SKM-1 treated with dmso at 0.1 percent for 144 hours (cell line): ENCODE measurements around the gene VPS41.
"Not testable (repeated sequence)": the region's sequence is repeated elsewhere in the genome, so short reads cannot be mapped to it uniquely, and the experiment has no call there.

Experiments
- DNase-seq: peaks from one replicate; lab custom pipeline; 2025; ENCODE audit not compliant: unreplicated experiment; lab: John Stamatoyannopoulos, UW

VPS41 gene

DNA sequence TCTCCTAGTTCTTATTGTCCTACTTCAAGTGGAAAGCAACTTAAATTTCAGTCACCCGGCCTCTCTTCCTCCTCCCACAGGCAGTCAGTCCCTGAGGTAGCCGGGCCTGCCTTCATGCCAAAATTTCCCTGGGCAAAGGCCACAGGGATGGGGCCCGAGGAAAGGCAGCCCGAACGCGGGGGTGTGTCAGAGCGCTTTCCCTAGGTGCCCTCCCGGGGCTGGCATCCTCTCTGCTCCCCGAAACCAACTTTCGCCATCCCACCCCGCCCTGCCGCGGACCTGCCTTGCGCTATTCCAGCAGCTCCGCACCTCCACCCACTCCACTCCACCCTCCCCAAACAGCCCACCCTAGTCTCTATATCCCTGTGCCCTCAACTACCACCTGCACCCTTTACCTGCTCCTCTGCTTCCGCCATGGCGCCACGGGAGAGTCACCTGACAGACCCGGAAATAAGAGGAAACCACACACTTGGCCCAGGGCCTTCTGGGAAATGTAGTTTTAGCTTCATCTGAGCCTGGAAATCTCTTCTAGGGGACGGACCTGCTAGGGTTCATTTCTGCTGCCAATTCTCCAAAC is at the start of gene VPS41:
Gene VPS41 (minus strand): TSS at position 433 of the 577 bp plus-strand sequence. CDS start 17 bp downstream, at position 416.
- peak; percentile 71 for DNase-seq

DNA sequence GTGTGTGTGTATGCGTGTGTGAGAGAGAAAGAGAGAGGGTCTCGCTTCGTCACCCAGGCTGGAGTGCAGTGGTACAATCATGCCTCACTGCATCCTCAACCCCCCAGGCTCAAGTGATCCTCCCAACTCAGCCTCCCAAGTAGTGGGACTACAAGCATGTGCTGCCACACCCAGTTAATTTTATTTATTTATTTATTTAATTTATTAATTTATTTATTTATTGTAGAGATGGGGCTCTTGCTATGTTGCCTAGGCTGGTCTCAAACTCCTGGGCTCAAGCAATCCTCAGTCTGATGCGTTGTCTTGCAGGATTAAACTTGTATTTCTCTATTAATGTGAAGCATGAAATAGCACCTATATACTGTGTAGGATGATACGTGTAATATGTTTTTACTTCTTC is 46.9 kb upstream of the VPS41 start:
- no peak for DNase-seq

DNA sequence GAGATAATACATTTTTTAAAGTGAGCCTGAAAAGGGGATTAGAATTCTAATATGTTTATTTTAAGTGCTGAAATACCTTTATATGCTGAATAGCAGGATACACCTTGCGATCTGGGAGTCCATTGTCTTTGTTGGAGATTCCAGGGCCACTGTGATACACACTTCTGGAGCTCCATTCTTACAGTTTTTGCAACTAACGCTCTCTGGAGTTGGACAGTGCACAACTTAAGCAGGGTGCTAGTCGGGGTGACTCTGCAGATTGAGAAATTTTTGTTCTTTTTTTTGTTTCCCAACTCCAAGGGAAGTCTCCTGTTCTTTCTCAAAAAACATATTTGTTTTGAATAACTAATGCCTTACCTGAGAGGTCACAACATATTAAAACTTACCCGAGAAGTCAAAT is 45.0 kb upstream of the VPS41 start:
- no peak for DNase-seq

DNA sequence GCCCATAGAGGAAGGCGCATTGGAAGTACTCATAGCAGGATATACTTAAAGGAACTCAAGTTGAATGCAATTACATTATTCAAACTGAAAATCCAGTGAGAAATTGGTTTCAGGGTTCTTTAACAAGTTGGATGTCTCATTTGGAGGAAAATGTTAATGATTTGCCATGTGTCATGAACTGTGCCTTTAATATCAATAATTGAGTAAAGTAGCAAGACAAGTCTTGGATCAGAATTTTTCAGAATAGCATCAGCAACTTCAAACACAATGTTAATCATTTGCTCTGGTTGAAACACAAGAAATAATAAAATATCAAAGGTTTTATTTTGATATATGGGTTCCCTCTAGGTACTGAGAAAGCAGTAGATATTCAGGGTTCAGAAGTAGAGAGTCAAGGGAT is 44.2 kb upstream of the VPS41 start:
- DNase-seq: no peak

GRCh38 chr7:38951213-38951612 is 42.2 kb upstream of the VPS41 start:
- DNase-seq: no peak

GRCh38 chr7:38950309-38950708 is 41.3 kb upstream of the VPS41 start:
- no peak for DNase-seq

- DNase-seq: not testable (repeated sequence)
These were observed 38.5 kb upstream of the VPS41 start for GRCh38 chr7:38947541-38947940.

DNA sequence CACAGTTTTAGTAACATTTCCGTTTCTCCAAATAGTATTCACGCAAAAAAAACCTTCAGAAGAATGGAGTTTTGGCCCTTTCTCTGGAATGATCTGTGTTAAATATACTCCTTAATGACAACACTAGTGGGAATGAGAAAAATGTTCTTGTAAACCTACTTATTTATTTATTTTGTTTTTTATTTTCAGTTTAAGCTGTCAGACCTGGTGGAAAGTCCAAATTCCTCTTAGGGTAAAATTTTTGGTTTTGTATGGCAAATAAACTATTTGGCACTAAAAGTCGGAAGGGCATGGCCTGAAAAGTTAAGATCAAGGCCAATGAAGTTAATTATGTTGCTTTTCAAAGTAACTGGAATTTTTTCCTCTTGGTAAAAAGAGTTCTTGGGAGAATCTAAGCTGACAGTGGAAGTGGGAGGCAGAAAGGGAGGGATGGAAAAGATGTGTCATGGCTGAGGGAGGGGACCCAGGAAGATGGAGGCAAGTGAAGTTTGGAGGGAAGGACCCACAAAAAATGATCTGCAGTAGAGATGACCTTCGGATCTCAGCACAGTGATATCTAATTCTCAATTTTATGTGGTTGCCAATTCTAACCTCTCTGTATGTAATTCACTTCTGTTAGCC is 33.5 kb upstream of the VPS41 start:
- DNase-seq: no peak

- no peak for DNase-seq
These were observed 31.8 kb upstream of the VPS41 start for GRCh38 chr7:38940774-38941173.

DNA sequence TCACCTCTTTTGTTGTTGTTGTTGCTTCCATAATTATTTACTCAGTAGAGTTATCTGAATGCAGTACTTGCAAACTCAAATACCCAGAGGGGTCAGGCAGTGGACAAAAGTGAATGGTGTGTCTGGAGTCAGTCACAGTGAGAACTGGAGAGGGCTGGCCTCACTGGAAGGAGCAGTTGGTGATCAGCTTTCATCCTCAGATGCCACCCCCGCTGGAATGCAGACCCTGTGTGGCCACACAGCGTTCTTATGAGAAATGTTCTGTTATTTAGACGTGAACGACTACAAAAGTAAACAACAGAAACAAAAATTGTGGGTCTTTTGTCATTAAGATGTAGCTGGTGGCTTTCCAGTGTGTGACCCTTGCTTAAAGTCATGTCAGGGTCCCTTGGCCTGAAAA is 29.6 kb upstream of the VPS41 start:
- no peak for DNase-seq

- DNase-seq: no peak
These were observed 29.1 kb upstream of the VPS41 start for GRCh38 chr7:38938001-38938485.

- DNase-seq: no peak
These were observed 27.6 kb upstream of the VPS41 start for GRCh38 chr7:38936641-38937040.

GRCh38 chr7:38934536-38934935 is 25.5 kb upstream of the VPS41 start:
- no peak for DNase-seq

DNA sequence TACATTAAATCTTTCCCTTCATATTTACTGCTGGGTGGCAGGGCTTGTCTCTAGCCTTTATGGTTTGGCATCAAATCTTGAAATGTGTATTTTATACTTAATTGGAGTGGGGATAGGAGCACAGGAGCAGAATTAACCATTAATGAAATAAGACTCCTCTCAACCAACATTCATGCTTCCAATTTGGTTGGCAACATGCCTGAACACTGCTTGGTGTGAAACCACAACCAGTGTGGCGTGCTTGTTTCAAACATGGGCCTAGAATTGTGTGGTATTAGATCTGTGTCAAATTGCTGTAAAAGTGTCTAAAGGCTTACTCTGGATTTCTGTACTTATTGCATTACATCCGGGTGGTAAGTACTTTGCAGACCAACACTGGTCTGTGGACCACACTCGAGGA is 25.1 kb upstream of the VPS41 start:
- DNase-seq: no peak

GRCh38 chr7:38932509-38933168 is 23.6 kb upstream of the VPS41 start:
- DNase-seq: peak; percentile 15

DNA sequence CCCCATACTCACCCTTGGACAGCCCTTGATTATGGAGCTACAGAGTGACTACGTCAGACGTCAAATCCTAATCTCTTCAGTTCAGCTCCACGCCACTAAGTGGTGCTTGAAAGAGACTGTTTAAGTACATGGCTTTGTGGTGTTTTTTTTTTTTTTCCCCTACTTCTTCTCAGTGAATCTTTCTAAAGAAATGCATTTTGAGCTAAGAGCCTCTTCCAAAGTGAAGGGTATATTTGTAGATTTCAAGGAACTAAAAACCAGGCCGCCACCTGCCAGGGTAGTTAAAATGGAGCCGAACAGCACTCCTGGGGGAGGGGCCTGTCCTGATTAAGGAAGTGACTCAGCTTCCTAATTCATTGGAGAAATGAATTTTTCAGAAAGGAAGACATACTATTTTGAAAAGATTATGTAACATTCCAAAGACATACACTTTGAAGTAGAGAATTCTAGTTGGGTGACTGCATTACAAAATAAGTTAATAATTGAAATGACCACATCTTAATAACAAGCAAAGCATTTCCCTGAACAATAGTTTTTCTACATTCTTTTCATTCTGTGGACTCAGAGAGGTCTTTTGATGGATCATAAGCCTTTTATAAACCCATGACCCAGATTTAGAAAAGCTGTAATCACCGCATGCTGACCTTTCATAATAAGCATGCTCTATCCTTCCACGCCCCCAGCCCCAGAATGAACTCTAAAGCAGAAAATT is 20.6 kb upstream of the VPS41 start:
- DNase-seq: peak; percentile 9

GRCh38 chr7:38928506-38928905 is 19.5 kb upstream of the VPS41 start:
- DNase-seq: no peak

DNA sequence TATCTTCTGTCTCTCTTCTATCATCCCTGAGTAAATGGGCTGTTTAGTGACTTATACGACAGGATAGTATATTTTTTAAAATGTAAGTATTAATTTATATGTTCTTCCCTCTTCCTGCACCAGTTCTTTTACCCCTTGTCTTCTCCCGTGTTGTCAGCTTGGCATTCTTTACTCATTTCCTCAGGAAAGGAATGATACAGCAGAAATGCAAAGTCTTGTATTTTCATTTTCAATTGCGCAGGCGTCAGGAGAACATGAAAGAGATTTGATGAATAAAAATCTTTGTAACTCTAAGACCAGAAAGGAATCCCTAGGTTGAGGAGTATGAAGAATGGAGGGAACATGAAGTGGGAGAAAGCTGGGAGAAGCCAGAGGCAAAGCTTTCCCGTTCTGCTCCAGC is 18.8 kb upstream of the VPS41 start:
- DNase-seq: no peak

- no peak for DNase-seq
These were observed 11.7 kb upstream of the VPS41 start for GRCh38 chr7:38920731-38921130.

DNA sequence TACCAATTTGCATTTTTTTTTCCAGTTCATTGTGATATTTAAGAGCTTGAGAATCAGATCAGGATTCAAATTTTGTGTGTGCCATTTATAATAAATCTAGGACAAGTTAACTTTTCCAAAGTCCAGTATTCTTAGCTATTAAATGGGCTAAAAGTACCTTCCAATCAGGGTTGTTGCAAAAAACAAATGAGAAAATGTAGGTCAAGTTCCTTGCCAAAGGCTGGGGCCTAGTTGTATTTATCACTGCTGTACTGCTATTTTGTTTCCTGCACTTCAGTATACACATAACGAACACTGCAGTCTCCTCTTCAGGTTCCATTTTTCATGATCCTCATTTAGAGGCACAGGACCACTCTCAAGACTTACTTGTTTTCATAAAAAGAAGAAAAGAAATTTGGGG is 7.4 kb upstream of the VPS41 start:
- no peak for DNase-seq

- DNase-seq: no peak
These were observed 879 bp upstream of the VPS41 start for GRCh38 chr7:38909870-38910269.

DNA sequence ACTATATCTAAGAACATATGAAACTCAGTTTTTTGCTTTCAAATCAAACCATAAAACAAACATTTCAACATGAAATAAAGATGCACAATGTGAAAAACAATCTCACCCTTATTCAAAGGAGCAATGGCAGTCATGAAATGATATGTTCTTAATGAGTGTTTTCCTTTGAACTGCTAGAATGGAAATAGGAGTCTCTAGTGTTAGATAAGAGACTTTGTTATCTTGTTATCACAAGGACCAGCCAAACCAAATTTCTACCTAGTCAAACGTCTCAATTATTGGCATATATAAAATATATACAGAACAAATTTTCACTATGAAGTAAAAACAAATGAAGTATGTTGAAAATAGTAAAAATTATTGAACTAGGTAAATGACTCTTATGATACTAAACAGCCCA is 1.2 kb downstream of the VPS41 start:
- no peak for DNase-seq
